GM12872 (cell line): Measurements from ENCODE around the gene DNAH7.

Experiments used
- CTCF ChIP-seq: IDR thresholded peaks from 3 replicates; pipeline ENCODE4 v1.5.1; 2011; ENCODE audit warnings: low read depth, mild to moderate bottlenecking, low read length, moderate library complexity; ENCODE audit not compliant: insufficient read depth

The DNAH7 gene

DNA sequence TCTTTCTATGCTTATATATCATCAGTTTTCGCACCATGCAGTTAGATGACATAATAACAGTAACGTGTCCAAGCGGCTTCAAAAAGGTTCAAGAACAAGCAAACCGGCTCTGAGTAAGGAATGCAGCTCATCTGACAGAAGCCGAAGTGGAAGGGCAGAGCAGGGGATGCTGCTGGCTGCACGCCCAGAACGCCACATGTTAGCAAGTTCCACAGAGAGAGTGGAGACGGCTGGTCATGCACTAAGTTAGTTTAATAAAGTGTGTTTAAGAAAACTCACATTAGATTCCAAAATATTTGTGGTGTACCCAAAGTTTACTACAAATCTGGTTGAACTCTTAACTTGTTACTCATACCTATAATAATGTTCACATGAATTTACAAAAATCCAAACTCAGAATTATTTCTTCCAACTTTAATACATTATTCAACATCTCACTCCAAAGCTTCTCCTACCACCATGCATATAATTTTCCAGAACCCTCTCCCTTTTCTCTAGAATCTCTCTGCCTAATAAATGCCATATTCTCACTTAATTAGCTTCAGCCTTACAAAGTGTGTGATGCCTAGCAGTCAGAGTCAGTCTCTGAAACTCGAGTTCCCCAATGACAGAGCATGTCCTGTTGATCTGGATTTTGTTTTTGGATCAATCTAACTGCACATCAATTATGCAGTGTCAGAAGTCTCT is 170.0 kb downstream of the DNAH7 start:
- no peak for TF ChIP-seq CTCF

DNA sequence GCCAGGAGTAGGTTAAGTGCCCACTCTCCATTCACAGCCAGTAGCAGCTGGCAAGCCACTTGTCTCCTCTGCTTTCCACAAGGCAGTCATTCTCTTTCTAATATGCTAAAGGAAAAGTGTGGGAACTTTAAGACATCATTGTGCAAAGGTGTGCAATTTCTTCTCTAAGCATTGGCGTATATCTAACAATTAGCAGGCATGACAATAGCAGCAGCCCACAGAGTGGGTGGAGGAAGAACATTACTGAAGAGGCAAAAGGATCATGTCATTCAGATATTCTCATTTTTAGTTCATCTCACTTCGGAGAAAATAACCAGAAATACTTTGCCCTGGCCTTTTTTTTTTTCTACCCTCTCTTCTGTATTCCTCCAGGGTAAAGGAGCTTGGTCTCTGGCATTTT is 177.6 kb downstream of the DNAH7 start:
- TF ChIP-seq CTCF = no peak

- no peak for TF ChIP-seq CTCF
These were observed 189.5 kb downstream of the DNAH7 start for GRCh38 chr2:195879153-195879552.

- TF ChIP-seq CTCF = no peak
These were observed 197.3 kb downstream of the DNAH7 start for GRCh38 chr2:195871326-195871725.

DNA sequence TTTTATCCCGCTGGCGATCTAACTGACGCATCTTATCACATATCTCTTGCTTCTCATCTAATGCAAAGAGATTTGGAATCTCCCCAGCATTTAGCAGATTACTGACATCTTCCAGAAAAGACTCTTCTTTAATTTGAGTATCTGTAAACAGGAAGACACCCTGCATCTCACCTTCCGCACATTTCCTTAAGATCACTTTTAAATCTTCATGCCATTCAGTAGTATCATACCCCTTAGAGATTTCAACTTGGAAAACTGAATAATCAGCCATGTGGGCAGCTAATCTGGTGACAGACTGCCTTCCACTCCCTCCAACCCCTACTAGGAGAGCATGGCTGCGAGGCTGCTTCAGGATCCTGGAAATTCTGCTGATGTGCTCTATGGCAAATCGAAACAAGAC is 204.3 kb downstream of the DNAH7 start:
- TF ChIP-seq CTCF = no peak

- no peak for TF ChIP-seq CTCF
These were observed 205.1 kb downstream of the DNAH7 start for GRCh38 chr2:195863564-195863963.

DNA sequence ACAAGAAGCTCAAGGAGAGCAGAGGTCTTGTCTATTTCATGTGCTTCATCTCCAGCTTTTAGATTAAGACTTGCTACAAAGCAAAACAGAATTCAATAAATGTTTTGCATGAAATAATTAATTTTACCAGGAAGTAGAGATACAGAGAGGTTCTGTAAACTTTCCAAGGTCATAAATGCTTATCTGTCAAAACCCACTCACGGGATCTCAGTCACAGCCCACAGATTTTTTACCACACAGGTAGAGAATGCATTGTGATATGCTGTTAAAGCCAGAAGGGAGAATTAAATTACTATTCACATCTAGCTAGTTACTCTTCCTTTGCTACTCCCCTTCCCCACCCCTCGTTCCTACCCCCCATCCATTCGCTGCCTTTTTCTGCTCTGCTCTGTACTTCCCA is 205.5 kb downstream of the DNAH7 start:
- no peak for TF ChIP-seq CTCF

DNA sequence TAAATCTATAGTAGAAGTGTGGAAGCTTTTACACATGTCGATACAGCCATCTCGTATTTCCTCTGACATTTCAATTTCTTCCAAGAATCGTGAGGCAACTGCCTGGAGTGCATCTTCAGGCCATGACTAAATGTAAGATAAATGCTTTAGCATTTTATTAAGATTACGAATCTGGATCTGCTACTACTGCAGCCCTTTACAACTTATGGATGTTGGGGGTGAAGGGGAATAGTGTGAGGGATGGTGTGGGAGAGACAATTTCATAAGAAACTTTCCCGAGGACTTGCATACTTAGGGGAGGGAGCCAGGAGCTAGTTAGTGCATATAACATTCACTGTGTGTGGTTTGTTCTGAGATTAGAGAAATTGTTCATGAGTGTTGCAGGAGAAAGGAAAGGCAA is 206.8 kb downstream of the DNAH7 start:
- TF ChIP-seq CTCF = no peak
